ENCODE results near the gene SPNS3.

SPNS3 gene

DNA sequence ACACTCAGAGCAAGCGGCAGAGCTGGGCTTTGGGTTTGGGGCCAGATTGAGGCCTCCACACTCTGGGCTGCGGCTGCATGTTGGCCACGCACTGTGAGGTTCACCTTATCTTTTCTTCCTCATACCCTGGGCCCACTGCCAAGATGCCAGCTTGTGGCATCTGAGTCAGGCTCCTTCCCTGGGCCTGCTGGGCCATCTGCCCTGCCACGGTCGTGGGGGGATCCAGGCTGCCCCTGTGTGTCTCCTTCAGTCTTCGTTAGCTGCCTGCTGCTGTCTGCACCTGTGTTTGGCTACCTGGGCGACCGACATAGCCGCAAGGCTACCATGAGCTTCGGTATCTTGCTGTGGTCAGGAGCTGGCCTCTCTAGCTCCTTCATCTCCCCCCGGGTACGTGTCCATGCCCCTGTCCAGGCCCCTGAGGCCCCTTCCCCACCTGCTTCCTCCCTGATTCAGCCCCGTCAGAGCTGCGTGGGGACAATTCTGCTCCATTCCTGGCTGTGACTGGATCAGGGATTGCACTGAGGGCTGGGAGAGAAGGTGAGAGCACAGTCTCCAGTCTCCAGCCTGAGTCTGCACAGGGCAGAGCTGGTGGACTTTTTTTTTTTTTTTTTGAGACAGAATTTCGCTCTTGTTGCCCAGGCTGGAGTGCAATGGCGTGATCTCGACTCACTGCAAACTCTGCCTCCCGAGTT, 11.2 kb downstream of the SPNS3 start:
- Mint-ChIP-seq H3K4me1 (ENCODE audit: low read depth) (no peaks in the 10 kb centered on the region), H3K27me3 (no peaks in the 10 kb centered on the region), H3K9me3 (no peaks in the 10 kb centered on the region), H3K36me3 (ENCODE audit: low read depth) (no peaks in the 10 kb centered on the region), H3K4me3 (no peak overlapping the region), H3K27ac (no peak overlapping the region)

- Mint-ChIP-seq H3K4me1 (ENCODE audit: low read depth) (no peaks in the 10 kb centered on the region), H3K9me3 (no peaks in the 10 kb centered on the region), H3K36me3 (ENCODE audit: low read depth) (no peaks in the 10 kb centered on the region), H3K27me3 (no peaks in the 10 kb centered on the region), H3K4me3 (no peak overlapping the region), H3K27ac (no peak overlapping the region)
Measured at GRCh38 chr17:4445731-4446130, 12.0 kb downstream of the SPNS3 start.

GRCh38 chr17:4446326-4447071, 12.8 kb downstream of the SPNS3 start:
- no peak overlapping the region for H3K4me3 Mint-ChIP-seq
- no peaks in the 10 kb centered on the region for H3K27me3 Mint-ChIP-seq
- no peaks in the 10 kb centered on the region for H3K9me3 Mint-ChIP-seq
- H3K36me3 Mint-ChIP-seq (ENCODE audit: low read depth), result no peaks in the 10 kb centered on the region
- no peak overlapping the region for H3K27ac Mint-ChIP-seq
- no peaks in the 10 kb centered on the region for H3K4me1 Mint-ChIP-seq (ENCODE audit: low read depth)

DNA sequence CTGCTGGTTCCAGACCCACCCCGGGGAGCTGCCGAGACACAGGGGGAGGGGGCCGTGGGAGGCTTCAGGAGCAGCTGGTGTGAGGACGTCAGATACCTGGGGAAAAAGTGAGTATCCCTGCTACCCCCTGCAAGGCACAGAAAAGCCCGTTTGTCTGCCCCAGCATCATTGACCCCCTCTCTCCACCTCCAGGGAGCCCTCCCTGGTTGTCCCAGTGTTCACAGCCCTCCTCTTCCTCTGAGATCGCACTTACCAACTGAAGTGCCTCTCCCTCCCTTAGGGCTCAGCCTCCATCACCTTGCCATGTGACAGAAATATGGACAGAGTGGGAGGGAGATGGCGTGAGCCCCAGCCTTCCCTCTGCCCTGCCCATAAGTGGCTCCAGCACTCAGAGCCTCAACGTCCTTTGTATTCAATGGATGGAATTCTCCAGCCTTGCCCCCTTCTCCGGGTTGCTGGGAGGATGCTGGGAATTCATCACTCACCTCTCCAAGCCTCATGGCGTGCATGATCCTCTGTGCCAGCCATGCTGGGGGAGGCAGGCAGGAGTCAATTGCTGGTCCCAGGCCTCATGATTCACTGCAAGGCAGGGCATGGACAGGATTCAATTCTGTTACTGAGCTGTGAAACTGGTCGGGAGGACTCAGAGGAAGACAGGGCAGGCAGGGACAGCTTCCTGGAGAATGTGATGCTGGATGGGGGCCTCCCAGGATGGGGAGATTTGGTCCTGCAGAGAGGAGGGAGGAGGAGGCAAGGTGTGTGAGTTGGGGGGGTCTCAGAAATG, 14.6 kb downstream of the SPNS3 start:
- Mint-ChIP-seq H3K27me3 (no peaks in the 10 kb centered on the region), H3K4me3 (no peak overlapping the region), H3K4me1 (ENCODE audit: low read depth) (no peaks in the 10 kb centered on the region), H3K36me3 (ENCODE audit: low read depth) (no peaks in the 10 kb centered on the region), H3K9me3 (no peaks in the 10 kb centered on the region), H3K27ac (no peak overlapping the region)

DNA sequence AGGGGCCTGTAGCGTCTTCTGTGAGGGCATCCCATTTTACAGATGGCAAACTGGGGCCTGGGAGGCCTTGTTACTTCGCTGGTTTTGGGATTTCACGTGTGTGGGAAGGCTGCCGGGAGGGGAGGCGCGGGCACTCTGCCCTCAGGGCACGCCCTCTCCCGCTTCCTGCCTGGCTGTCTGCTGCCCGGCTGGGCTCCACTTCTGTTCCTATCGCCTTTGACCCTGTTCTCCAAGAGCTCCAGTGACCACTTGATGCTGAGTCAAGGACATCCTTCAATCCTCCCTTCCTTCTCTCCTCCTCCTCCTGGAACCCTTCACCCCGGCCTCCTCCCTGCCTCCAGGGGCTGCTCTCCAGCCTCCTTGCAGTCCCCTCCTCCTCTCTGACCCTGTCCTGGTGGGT, 16.0 kb downstream of the SPNS3 start:
- no peaks in the 10 kb centered on the region for H3K9me3 Mint-ChIP-seq
- H3K27ac Mint-ChIP-seq, result no peak overlapping the region
- H3K4me3 Mint-ChIP-seq, result no peak overlapping the region
- H3K4me1 Mint-ChIP-seq (ENCODE audit: low read depth), result no peaks in the 10 kb centered on the region
- no peaks in the 10 kb centered on the region for H3K36me3 Mint-ChIP-seq (ENCODE audit: low read depth)
- no peaks in the 10 kb centered on the region for H3K27me3 Mint-ChIP-seq

- Mint-ChIP-seq H3K36me3 (ENCODE audit: low read depth) (no peaks in the 10 kb centered on the region), H3K27me3 (no peaks in the 10 kb centered on the region), H3K27ac (no peak overlapping the region), H3K4me1 (ENCODE audit: low read depth) (no peaks in the 10 kb centered on the region), H3K4me3 (no peak overlapping the region), H3K9me3 (no peaks in the 10 kb centered on the region)
Measured at GRCh38 chr17:4450710-4451316, 17.1 kb downstream of the SPNS3 start.

- Mint-ChIP-seq H3K9me3 (no peaks in the 10 kb centered on the region), H3K36me3 (ENCODE audit: low read depth) (no peaks in the 10 kb centered on the region), H3K27me3 (no peaks in the 10 kb centered on the region), H3K4me3 (no peak overlapping the region), H3K4me1 (ENCODE audit: low read depth) (no peaks in the 10 kb centered on the region), H3K27ac (no peak overlapping the region)
Measured at GRCh38 chr17:4453812-4454591, 20.3 kb downstream of the SPNS3 start.

- Mint-ChIP-seq H3K4me1 (ENCODE audit: low read depth) (no peaks in the 10 kb centered on the region), H3K36me3 (ENCODE audit: low read depth) (peaks cover 16% of the 10 kb centered on the region), H3K9me3 (peaks cover 13% of the 10 kb centered on the region), H3K27me3 (no peaks in the 10 kb centered on the region), H3K27ac (no peak overlapping the region), H3K4me3 (no peak overlapping the region)
Measured at GRCh38 chr17:4460661-4461060, 26.9 kb downstream of the SPNS3 start.

DNA sequence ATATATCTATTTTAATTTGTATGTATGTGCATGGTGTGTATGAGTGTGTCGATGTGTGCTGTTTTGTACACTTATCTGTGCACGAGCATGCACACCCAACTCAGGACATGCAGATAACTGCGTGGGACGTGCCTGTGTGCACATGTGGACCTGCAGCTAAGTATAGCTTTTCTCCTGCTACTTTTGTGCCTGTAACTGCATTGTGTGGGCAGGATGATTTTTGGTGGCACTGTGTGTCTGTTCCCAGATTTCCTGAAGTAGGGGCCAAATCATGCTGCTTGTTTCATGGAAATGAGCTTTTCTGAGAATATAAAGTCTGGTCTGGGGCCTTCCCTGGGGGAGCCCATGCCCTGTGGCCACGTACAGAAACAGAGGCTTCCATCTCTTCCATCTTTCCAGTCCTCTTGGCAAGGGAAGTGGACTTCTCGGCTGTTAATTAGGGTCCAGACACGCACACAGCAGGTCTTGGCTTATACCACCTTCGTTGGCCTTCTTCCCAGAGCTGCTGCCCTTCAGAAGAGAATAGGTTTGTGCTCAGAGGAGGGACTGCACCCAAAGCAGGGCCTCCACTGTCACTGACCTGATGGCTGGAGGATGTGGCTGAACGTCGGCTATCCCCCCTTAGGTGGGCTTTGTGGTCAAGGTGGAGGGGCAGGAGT, 30.2 kb downstream of the SPNS3 start:
- Mint-ChIP-seq H3K27me3 (no peaks in the 10 kb centered on the region), H3K9me3 (peaks cover 13% of the 10 kb centered on the region), H3K36me3 (ENCODE audit: low read depth) (peaks cover 16% of the 10 kb centered on the region)

DNA sequence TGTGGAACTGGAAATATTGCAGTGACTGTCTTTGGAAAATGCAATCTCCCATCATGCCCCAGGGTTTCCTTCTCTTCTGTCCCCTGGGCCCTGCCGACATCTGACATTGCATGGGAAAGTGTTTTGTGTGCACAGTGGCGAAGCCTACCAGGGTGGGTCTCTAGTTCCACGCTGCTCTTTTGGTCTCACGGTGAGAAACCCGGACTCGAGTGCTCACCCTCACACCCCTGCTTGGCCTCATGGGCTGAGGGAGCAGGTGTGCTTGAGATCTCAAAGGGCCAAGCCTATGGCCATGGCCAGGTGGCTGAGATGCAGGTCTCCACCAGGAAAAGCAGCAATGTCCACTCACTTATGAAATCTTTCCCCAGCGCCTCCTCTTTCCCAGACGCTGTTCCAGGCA, 32.0 kb downstream of the SPNS3 start:
- Mint-ChIP-seq H3K4me1 (ENCODE audit: low read depth) (no peaks in the 10 kb centered on the region), H3K9me3 (peaks cover 6% of the 10 kb centered on the region), H3K27me3 (no peaks in the 10 kb centered on the region), H3K4me3 (no peak overlapping the region), H3K36me3 (ENCODE audit: low read depth) (peaks cover 6% of the 10 kb centered on the region), H3K27ac (peak overlapping the region; percentile 21)

More for the DNA sequence above, 30.2 kb downstream of the SPNS3 start:
- Mint-ChIP-seq H3K4me3 (no peak overlapping the region), H3K4me1 (ENCODE audit: low read depth) (no peaks in the 10 kb centered on the region), H3K27ac (no peak overlapping the region)

DNA sequence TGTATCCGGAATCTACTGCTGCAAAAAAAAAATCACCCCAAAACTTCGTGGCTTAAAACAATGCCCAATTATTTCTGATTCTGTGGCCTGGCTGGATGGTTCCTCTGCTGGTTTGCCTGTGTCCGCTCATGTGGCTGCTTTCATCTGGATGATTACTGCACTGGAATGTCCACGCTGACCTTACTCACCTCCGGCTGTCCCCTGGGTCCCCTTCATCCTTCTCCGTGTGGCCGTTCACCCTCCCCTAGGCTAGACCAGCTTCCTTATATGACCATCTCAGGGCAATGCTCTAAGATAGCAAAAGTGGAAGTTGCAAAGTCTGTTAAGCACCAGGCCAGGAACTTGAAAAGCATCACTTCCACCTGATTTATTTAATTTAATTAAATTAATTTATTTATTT, 33.5 kb downstream of the SPNS3 start:
- H3K4me3 Mint-ChIP-seq, result no peak overlapping the region
- no peak overlapping the region for H3K27ac Mint-ChIP-seq
- no peaks in the 10 kb centered on the region for H3K4me1 Mint-ChIP-seq (ENCODE audit: low read depth)
- H3K9me3 Mint-ChIP-seq, result no peaks in the 10 kb centered on the region
- H3K27me3 Mint-ChIP-seq, result no peaks in the 10 kb centered on the region
- no peaks in the 10 kb centered on the region for H3K36me3 Mint-ChIP-seq (ENCODE audit: low read depth)

DNA sequence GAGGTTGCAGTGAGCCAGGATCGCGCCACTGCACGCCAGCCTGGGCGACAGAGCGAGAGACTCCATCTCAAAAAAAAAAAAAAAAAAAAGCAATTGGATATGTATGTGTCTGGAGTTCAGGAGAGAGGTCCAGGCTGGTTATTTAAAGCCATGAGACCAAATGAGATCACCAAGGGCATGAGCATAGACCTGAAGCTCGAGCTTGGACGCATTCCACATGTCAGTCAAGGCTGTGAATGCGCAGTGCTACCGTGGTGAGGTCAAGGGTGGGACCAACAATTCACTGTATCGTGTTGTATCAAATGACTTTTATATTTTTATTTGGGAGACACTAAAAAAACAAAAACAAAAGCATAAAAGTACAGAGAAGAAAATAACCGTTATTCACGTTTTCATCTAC, 35.8 kb downstream of the SPNS3 start:
- Mint-ChIP-seq H3K4me3 (no peak overlapping the region), H3K9me3 (no peaks in the 10 kb centered on the region), H3K4me1 (ENCODE audit: low read depth) (no peaks in the 10 kb centered on the region), H3K36me3 (ENCODE audit: low read depth) (no peaks in the 10 kb centered on the region), H3K27ac (no peak overlapping the region), H3K27me3 (no peaks in the 10 kb centered on the region)

- no peak overlapping the region for H3K27ac Mint-ChIP-seq
- peaks cover 4% of the 10 kb centered on the region for H3K4me1 Mint-ChIP-seq (ENCODE audit: low read depth)
- H3K9me3 Mint-ChIP-seq, result no peaks in the 10 kb centered on the region
- no peaks in the 10 kb centered on the region for H3K36me3 Mint-ChIP-seq (ENCODE audit: low read depth)
- no peak overlapping the region for H3K4me3 Mint-ChIP-seq
- no peaks in the 10 kb centered on the region for H3K27me3 Mint-ChIP-seq
Measured at GRCh38 chr17:4472286-4472685, 38.5 kb downstream of the SPNS3 start.

DNA sequence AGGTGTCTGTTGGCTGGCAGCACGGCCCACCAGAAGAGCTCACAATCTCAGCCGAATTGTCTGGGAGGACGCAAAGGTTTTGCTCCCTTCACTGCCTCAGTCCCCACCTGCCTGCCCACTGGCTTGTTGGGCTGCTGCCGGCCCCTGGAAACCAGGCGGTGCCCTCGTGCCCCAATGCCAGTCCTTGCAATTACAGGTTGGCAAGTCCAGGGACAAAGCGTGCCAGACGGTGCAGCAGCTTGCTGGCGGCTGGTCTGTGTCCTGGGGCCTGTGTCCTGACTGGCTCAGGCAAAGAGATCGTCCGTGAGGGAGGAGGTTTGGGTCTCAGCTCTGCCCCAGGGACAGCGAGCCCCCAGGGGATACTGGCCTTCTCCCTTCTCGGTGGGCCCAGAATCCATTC, 40.4 kb downstream of the SPNS3 start:
- no peak overlapping the region for H3K27ac Mint-ChIP-seq
- H3K4me3 Mint-ChIP-seq, result no peak overlapping the region
- H3K4me1 Mint-ChIP-seq (ENCODE audit: low read depth), result peaks cover 6% of the 10 kb centered on the region
- H3K36me3 Mint-ChIP-seq (ENCODE audit: low read depth), result no peaks in the 10 kb centered on the region
- no peaks in the 10 kb centered on the region for H3K27me3 Mint-ChIP-seq
- H3K9me3 Mint-ChIP-seq, result no peaks in the 10 kb centered on the region

All from stimulated activated naive CD8-positive, alpha-beta T cell treated with anti-CD3 and anti-CD28 coated beads, Interleukin-15, Interleukin-2, amounts not matched to agents 100 ng/mL and 50 ng/mL, for 24 hours (primary cell).